GM18517 (cell line): ENCODE measurements around the gene GUCA1C.

ENCODE experiments used
- ATAC-seq: cut with Tn5 transposase; IDR thresholded peaks from one replicate; pipeline ENCODE4 v1.9.1; 2021; ENCODE audit warnings: mild to moderate bottlenecking, moderate library complexity; ENCODE audit not compliant: unreplicated experiment

GUCA1C gene

DNA sequence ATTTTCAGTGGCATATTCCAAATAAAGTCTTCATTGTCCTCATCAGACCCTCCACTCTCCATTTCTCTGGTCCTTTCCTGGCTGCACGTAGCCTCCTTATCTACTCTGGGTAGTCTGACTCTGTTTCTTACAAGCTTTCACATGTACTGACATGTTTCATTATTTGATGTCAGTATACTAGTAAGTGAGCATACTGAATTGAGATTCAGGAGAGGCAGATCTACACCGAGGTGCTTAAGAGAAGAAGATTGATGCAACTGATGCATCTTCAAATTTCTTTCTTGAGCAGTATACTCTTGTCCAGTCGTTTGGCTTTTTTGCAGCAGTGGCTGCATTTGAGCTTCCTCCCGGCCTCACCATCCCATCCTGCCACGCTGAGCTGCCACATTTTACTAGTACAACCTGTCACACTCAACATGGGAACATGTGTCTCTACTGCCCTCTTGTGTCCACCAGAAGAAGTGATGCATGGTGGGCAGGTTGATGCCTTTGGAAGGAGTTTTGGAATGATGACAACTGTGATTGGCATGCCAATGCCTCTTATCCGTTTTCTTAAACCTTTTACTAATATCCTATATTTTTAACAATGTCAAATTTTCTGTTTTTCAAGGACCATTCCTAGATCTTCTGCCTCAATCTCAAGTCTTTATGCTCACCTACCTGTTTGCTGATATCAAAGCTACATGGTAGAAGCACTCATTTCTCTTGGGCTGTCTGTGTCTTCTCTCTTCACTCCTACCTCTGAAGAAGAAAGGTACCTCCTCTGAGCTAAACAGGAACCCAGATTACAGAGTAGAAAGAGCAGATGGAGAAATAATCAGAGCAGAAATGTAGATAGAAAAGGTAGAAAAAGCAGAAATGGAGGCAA lies 38.7 kb downstream of the GUCA1C start:
- ATAC-seq: peak; percentile 97

DNA sequence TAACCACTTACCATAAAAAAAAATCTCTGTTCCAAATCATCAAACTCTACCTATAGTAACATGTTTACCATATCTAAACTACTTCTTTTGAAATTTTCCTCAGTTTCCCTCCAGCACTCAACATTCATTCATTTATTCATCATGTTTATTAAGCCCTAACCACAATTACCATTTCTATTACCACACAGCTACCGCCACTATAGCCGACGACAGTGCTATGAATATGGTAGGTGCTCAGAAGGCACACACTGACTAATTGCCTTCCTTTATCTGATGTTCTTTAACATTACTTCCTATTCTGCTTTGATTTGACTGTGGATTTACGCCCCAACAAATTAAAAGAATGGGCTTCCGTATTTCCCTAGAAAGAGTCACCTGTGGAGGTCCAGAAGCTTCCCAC lies 43.9 kb downstream of the GUCA1C start:
- ATAC-seq: no peak

GRCh38 chr3:108907194-108907593 lies 46.5 kb downstream of the GUCA1C start:
- ATAC-seq: no peak

- no peak for ATAC-seq
Observed at GRCh38 chr3:108899530-108899929, 54.1 kb downstream of the GUCA1C start.

DNA sequence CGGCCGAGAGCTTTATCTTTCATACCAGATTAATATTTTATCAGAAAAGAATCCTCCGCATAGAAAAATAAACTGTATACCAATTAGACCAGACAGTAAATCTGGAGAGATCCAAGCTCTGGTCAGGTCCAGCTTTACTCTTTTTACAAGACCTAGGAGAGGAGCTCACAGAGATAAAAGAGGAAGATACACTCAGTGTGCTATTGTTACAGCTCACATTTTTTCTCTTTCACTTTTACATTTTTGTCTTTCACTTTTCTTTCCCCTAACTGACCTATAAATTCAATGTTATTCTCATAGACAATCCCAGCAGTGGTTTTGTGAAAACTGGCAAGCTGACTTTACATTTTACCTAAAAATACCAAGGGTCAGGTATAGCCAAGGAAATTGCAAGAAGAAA lies 55.8 kb downstream of the GUCA1C start:
- ATAC-seq: no peak

DNA sequence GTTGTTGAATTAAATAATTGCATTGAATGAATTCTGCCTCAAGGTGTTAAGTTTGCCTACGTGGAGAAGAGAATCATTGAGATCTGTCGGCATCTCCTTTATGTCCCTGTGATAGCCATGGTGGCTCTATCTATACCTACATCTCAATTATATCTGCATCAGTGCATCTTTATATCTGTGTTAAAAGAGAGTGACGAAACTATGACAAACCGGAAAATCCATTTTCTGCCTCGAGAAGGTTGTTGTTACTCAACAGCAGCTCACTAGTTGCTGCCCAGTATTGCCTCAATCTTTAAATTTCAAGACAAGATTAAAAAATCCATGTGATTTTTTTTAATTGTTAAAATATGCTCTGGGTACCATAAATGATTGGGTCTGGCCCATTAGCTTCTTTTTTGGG lies 58.7 kb downstream of the GUCA1C start:
- no peak for ATAC-seq

DNA sequence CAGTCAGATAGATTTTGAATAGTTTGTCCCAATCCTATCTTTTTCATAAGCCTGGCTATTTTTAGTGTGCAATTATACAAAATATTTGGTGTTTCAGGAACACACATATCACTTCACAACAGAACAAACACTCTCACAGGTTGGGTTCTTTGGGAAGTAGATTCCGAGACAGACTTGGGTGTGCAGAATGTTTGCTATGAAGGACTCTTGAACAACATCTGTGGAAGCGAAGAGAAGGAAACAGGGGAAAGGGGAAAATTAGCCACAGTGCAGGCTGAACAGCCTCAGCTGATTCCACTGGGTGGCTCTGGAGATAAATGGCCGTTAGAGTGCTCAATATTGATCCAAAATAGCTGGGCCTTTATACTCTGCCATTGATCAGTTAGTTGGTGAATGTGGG lies 61.8 kb downstream of the GUCA1C start:
- ATAC-seq: no peak

DNA sequence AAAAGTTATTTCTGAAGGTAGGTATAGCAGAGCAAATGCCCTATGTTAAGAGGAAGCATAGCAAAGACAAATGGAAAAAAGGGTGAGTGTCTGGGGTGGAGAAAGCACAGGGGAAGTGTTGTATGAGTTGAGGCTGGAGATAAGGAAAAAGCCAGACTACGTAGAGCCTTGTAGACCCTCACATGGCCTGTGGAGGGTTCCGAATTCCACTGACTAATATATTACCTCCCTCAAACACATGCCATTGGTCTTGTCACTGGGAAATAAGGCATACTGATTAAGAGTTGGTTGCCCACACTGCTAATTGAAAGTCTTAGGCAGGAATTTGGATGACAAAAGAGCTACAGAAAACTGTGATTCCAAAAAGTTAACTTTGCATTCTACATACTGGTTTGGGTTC lies 65.9 kb downstream of the GUCA1C start:
- no peak for ATAC-seq

DNA sequence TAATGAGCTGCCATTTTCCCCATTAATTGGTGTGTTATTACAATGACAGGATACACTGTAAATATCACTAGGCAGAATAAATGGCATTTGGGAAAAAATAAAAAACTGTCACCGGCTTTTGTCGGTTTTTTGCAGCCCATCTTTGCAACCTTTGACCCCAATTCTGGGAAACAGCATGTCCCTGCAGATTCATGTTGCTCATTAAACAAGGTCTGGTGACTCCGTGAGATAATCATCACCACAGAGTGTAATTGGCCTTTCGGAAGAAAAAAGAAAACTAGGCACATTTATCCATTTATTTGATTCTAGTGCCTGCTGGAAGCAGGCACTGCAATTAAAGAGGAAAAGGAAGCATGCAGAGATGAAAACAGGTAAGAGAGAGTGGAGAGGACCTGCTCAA lies 66.6 kb downstream of the GUCA1C start:
- no peak for ATAC-seq

GRCh38 chr3:108883373-108883772 lies 70.3 kb downstream of the GUCA1C start:
- no peak for ATAC-seq

DNA sequence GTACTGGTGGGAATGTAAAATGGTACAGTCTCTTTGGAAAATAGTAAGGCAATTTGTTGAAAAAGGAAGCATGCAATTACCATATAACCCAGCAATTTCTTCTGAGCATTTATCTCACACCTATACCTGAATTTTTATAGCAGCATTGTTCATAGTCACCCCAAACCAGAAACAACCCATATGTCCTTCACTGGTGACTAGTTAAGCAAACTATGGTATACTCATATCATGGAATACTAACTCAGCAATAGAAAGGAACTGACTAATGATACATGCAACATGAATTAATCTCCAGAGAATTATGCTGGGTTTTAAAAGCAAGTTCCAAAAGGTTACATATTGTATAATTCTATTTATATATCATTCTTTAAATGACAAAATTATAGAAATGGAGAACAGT lies 70.9 kb downstream of the GUCA1C start:
- ATAC-seq: no peak

GRCh38 chr3:108879915-108880314 lies 73.8 kb downstream of the GUCA1C start:
- no peak for ATAC-seq

- ATAC-seq: no peak
Observed at GRCh38 chr3:108877901-108878300, 75.8 kb downstream of the GUCA1C start.

GRCh38 chr3:108863799-108864135 lies 89.9 kb downstream of the GUCA1C start:
- ATAC-seq: no peak

GRCh38 chr3:108862865-108863798 lies 90.5 kb downstream of the GUCA1C start:
- ATAC-seq: no peak

DNA sequence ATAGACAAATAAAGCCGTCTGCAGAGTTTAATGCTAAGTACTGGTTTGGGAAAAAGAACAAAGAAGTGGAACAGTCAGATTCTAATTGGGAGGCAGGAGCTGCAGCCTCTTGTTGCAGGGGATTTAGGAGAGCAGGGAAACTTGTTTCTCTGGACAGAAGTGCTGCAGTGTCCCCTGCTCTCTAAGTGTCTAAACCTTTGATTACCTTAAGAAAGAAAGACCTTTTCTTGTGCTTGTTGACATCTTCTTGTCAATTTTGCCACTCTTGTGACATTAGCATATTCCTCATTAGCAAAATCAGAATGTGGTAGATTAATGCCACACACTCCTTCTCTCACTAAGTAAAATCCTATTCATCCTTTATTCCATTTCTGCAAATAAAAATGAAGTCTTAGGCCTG lies 92.3 kb downstream of the GUCA1C start:
- ATAC-seq: no peak
